HG02610 (cell line): ENCODE results near the gene CCDC200.
A peak's percentile ranks its signal among the peaks of the same experiment; 100 is the strongest.
"Not testable (repeated sequence)": the region's sequence is repeated elsewhere in the genome, so short reads cannot be mapped to it uniquely, and the experiment has no call there.

Experiments
- ATAC-seq: cut with Tn5 transposase; IDR thresholded peaks from one replicate; pipeline ENCODE4 v1.9.1; 2021; ENCODE audit warnings: mild to moderate bottlenecking, moderate library complexity; ENCODE audit not compliant: unreplicated experiment

CCDC200 gene

GRCh38 chr17:43216762-43217613 lies 11.4 kb downstream of the CCDC200 start:
- ATAC-seq, result no peak

GRCh38 chr17:43216369-43216761 lies 12.1 kb downstream of the CCDC200 start:
- no peak for ATAC-seq

- no peak for ATAC-seq
These were observed 13.1 kb downstream of the CCDC200 start for GRCh38 chr17:43215341-43215740.

GRCh38 chr17:43213545-43213944 lies 14.9 kb downstream of the CCDC200 start:
- no peak for ATAC-seq

- peak; percentile 17 for ATAC-seq
These were observed 15.6 kb downstream of the CCDC200 start for GRCh38 chr17:43212641-43213490.

GRCh38 chr17:43211480-43212402 lies 16.7 kb downstream of the CCDC200 start, which contains the start of gene TMEM106A:
TMEM106A (plus strand) TSS chr17:43211875; CDS start chr17:43213042, 1,167 bp downstream.
- ATAC-seq, result peak; percentile 71

GRCh38 chr17:43211123-43211479 lies 17.3 kb downstream of the CCDC200 start:
- no peak for ATAC-seq

- ATAC-seq, result no peak
These were observed 17.8 kb downstream of the CCDC200 start for GRCh38 chr17:43210576-43210975.

- not testable (repeated sequence) for ATAC-seq
These were observed 25.4 kb downstream of the CCDC200 start for GRCh38 chr17:43203013-43203412.

- no peak for ATAC-seq
These were observed 28.3 kb downstream of the CCDC200 start for GRCh38 chr17:43200127-43200526.

- ATAC-seq, result no peak
These were observed 28.8 kb downstream of the CCDC200 start for GRCh38 chr17:43199633-43200032.

- ATAC-seq, result no peak
These were observed 35.2 kb downstream of the CCDC200 start for GRCh38 chr17:43193251-43193650.

GRCh38 chr17:43186656-43187055 lies 41.8 kb downstream of the CCDC200 start:
- not testable (repeated sequence) for ATAC-seq

- no peak for ATAC-seq
These were observed 44.5 kb downstream of the CCDC200 start for GRCh38 chr17:43183921-43184320.

GRCh38 chr17:43176119-43176570 lies 52.3 kb downstream of the CCDC200 start:
- no peak for ATAC-seq

- ATAC-seq, result no peak
These were observed 53.0 kb downstream of the CCDC200 start for GRCh38 chr17:43175213-43176118.

GRCh38 chr17:43171586-43172487 lies 56.6 kb downstream of the CCDC200 start:
- no peak for ATAC-seq
